A673 (cell line): ENCODE measurements around the gene PCID2. TPM values are rescaled to one million over a fixed set of nuclear protein-coding genes. Genes with fewer than 3 reads are reported as not detected.

Experiments
- BruUV-seq: library from RNA; stranded (reverse); fragments of 400-500 nt; replicated peaks from 2 replicates; lab custom pipeline; 2021; lab: Mats Ljungman, UMichigan
- CTCF ChIA-PET: fragments of 300-600 bp; sonication (Branson Sonifier 250); formaldehyde crosslinking; loops from one replicate; lab custom pipeline; 2022; ENCODE audit warnings: antibody characterized with exemption; lab: Charles Lee
- POLR2A ChIA-PET: fragments of 300-600 bp; sonication (Branson Sonifier 250); formaldehyde crosslinking; loops from one replicate; lab custom pipeline; 2022; ENCODE audit warnings: antibody characterized with exemption; ENCODE audit not compliant: low non-redundant PET; lab: Charles Lee
- DNase-seq: peaks from one replicate; pipeline ENCODE4 v3.0.0-alpha.2; 2015; ENCODE audit warnings: low spot score
- H3K27ac ChIP-seq: fragments of 200-600 bp; sonication (generic); 2 replicates; pipeline ENCODE4 v1.5.1; 2016; ENCODE audit warnings: mixed run types, low read depth, mild to moderate bottlenecking, mixed read lengths, antibody characterized with exemption, low read length; ENCODE audit not compliant: poor library complexity, severe bottlenecking
- H3K27me3 ChIP-seq: fragments of 200-600 bp; sonication (generic); replicated peaks from 2 replicates; pipeline ENCODE4 v1.6.1; 2017; ENCODE audit warnings: mixed run types, low read depth, mild to moderate bottlenecking, mixed read lengths, antibody characterized with exemption, low read length; ENCODE audit not compliant: insufficient read depth, poor library complexity
- H3K36me3 ChIP-seq: fragments of 200-600 bp; sonication (generic); 2 replicates; pipeline ENCODE4 v1.6.1; 2016; ENCODE audit warnings: mixed run types, mild to moderate bottlenecking, mixed read lengths, antibody characterized with exemption, low read length; ENCODE audit not compliant: insufficient read depth, poor library complexity, severe bottlenecking
- H3K4me1 ChIP-seq: fragments of 200-600 bp; sonication (generic); 2 replicates; pipeline ENCODE4 v1.6.1; 2017; ENCODE audit warnings: mixed run types, mild to moderate bottlenecking, mixed read lengths, antibody characterized with exemption, low read length; ENCODE audit not compliant: insufficient read depth, poor library complexity, severe bottlenecking
- H3K4me3 ChIP-seq: fragments of 200-600 bp; sonication (generic); 2 replicates; pipeline ENCODE4 v1.5.1; 2016; ENCODE audit warnings: low read depth, mixed run types, mild to moderate bottlenecking, mixed read lengths, low read length; ENCODE audit not compliant: poor library complexity, severe bottlenecking
- H3K9me3 ChIP-seq: fragments of 200-600 bp; sonication (generic); 2 replicates; pipeline ENCODE4 v1.6.1; 2016; ENCODE audit warnings: mixed run types, low read depth, mild to moderate bottlenecking, mixed read lengths, antibody characterized with exemption, low read length; ENCODE audit not compliant: poor library complexity, severe bottlenecking
- EZH2 ChIP-seq: fragments of 200-600 bp; sonication (generic); IDR thresholded peaks from 2 replicates; pipeline ENCODE4 v1.6.1; 2017; ENCODE audit warnings: borderline replicate concordance, low read depth, mild to moderate bottlenecking, mixed read lengths, antibody characterized with exemption, low read length; ENCODE audit not compliant: poor library complexity, severe bottlenecking
- intact Hi-C: fragments of 100-400 bp; cut with micrococcal nuclease; formaldehyde crosslinking; loops from one replicate; pipeline ENCODE4 v1.10.0; 2022; ENCODE audit not compliant: unreplicated experiment
- total RNA-seq: library from RNA; stranded (reverse); gene quantifications from 2 replicates; pipeline ENCODE4 v1.2.3, GENCODE V29; 2021
- TF ChIP-seq, protein P1 (sequence below): fragments of 300-800, 200-600 bp; sonication (generic); conservative IDR thresholded peaks from 2 replicates; pipeline ENCODE4 v1.5.1; 2017; ENCODE audit warnings: low read depth, mild to moderate bottlenecking, antibody characterized with exemption, low read length, moderate library complexity, mixed read lengths

The PCID2 gene
- total RNA-seq, 1 experiment from 2014 or later = 67.5 TPM

DNA sequence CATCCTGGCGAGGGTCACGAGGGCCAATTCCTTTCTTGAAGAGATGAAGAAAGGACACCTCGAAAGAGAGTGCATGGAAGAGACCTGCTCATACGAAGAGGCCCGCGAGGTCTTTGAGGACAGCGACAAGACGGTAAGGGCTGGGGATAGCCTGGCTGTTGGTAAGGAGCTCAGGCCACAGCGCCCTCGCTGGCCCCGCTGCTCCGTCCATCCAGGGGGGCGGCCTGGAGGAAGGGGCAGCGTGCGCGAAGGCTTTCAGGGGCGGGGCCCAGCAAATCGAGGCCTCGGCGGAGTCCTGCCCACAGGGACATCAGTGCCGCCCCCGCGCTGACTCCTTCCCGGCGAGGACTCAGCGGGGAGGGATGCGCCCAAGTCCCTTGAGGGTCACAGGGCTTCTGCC, 79.0 kb downstream of the PCID2 start:
- Histone ChIP-seq H3K9me3 (no peaks in the 10 kb centered on the region), H3K27ac (no peak overlapping the region), H3K27me3 (peaks cover 33% of the 10 kb centered on the region), H3K36me3 (no peaks in the 10 kb centered on the region), H3K4me3 (no peak overlapping the region), H3K4me1 (no peaks in the 10 kb centered on the region)
- ChIA-PET CTCF (no interaction called here), POLR2A (no interaction called here)
- no peak for TF ChIP-seq EZH2
- TF ChIP-seq, protein P1, sequence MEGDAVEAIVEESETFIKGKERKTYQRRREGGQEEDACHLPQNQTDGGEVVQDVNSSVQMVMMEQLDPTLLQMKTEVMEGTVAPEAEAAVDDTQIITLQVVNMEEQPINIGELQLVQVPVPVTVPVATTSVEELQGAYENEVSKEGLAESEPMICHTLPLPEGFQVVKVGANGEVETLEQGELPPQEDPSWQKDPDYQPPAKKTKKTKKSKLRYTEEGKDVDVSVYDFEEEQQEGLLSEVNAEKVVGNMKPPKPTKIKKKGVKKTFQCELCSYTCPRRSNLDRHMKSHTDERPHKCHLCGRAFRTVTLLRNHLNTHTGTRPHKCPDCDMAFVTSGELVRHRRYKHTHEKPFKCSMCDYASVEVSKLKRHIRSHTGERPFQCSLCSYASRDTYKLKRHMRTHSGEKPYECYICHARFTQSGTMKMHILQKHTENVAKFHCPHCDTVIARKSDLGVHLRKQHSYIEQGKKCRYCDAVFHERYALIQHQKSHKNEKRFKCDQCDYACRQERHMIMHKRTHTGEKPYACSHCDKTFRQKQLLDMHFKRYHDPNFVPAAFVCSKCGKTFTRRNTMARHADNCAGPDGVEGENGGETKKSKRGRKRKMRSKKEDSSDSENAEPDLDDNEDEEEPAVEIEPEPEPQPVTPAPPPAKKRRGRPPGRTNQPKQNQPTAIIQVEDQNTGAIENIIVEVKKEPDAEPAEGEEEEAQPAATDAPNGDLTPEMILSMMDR = no peak
- no TSS peak for BruUV-seq
- no peak for DNase-seq
- intact Hi-C loops = no loop called here

Other genes with a start within 250 kb of the PCID2 start
- gene MCF2L, start 239.5 kb downstream of the PCID2 start, total RNA-seq = 7.0 and 9.5 TPM in 2 replicates
- gene F7, start 102.9 kb downstream of the PCID2 start, total RNA-seq = not detected in 2 replicates
- not detected in 2 replicates for gene F10, start 85.9 kb downstream of the PCID2 start, total RNA-seq
- not detected in 2 replicates for gene PROZ, start 50.0 kb downstream of the PCID2 start, total RNA-seq
- gene CUL4A, start 944 bp upstream of the PCID2 start, total RNA-seq = 78.8 and 87.5 TPM in 2 replicates
- 117 and 129 TPM in 2 replicates for gene LAMP1, start 88.6 kb upstream of the PCID2 start, total RNA-seq
- 5.3 and 9.6 TPM in 2 replicates for gene GRTP1, start 155.5 kb upstream of the PCID2 start, total RNA-seq
- 3.9 and 4.4 TPM in 2 replicates for gene ADPRHL1, start 244.8 kb upstream of the PCID2 start, total RNA-seq